GM19328 (cell line): ENCODE data around the gene ANXA11.

Experiments used
- ATAC-seq: cut with Tn5 transposase; IDR thresholded peaks from one replicate; pipeline ENCODE4 v1.9.1; 2021; ENCODE audit warnings: mild to moderate bottlenecking, moderate library complexity; ENCODE audit not compliant: unreplicated experiment

The ANXA11 gene

GRCh38 chr10:80108576-80109239 is 96.6 kb downstream of the ANXA11 start:
- ATAC-seq = no peak

- no peak for ATAC-seq
Measured at GRCh38 chr10:80104066-80104926, 101.0 kb downstream of the ANXA11 start.
